HepG2 (cell line): ENCODE measurements around the gene NOCT. TPM values are rescaled to one million over a fixed set of nuclear protein-coding genes. Genes with fewer than 3 reads are reported as not detected.

Experiments used
- ATF7 ChIP-seq, 2 experiments: fragments of 450-650 bp in 1 of 2; sonication (generic) in 1 of 2; formaldehyde crosslinking in 1 of 2; IDR thresholded peaks; 2 replicates each; pipeline versions ENCODE4 v1.4.0 to v1.6.1; 2016 to 2020; ENCODE audit warnings: antibody characterized with exemption in 1 of 2, mild to moderate bottlenecking in 1 of 2, missing genetic modification reagents in 1 of 2
- ATRX ChIP-seq: sonication (generic); formaldehyde crosslinking; IDR thresholded peaks from 2 replicates; pipeline ENCODE4 v1.4.0; 2020; ENCODE audit warnings: missing genetic modification reagents, borderline replicate concordance
- ELF1 ChIP-seq: sonication (generic); formaldehyde crosslinking; IDR thresholded peaks from 2 replicates; pipeline ENCODE4 v1.4.0; 2020; ENCODE audit warnings: missing genetic modification reagents
- GTF3A ChIP-seq: sonication (generic); formaldehyde crosslinking; conservative IDR thresholded peaks from 2 replicates; pipeline ENCODE4 v1.4.0; 2020; ENCODE audit warnings: mild to moderate bottlenecking, missing genetic modification reagents
- KDM5B ChIP-seq: sonication (generic); formaldehyde crosslinking; IDR thresholded peaks from 2 replicates; pipeline ENCODE4 v1.4.0; 2020; ENCODE audit warnings: missing genetic modification reagents, mild to moderate bottlenecking, borderline replicate concordance
- LCORL ChIP-seq, 2 experiments: fragments of 450-650 bp in 1 of 2; sonication (generic) in 1 of 2; formaldehyde crosslinking in 1 of 2; IDR thresholded peaks; 2 replicates each; pipeline versions ENCODE4 v1.5.0 to v1.6.1; 2017 to 2020; ENCODE audit warnings: antibody characterized with exemption in 1 of 2, missing genetic modification reagents in 1 of 2
- PHF21A ChIP-seq: sonication (generic); formaldehyde crosslinking; IDR thresholded peaks from 2 replicates; pipeline ENCODE4 v1.5.0; 2020; ENCODE audit warnings: mild to moderate bottlenecking, missing genetic modification reagents
- POLR2A ChIP-seq, 2 experiments: IDR thresholded peaks; 2 replicates each; pipeline ENCODE4 v1.6.1; 2011; ENCODE audit warnings: low read depth in 2 of 2, low read length in 2 of 2, mild to moderate bottlenecking in 1 of 2, moderate library complexity in 1 of 2; ENCODE audit not compliant: insufficient read depth in 1 of 2
- PPARG ChIP-seq: conservative IDR thresholded peaks from 2 replicates; pipeline ENCODE4 v1.6.1; 2016; ENCODE audit warnings: missing biosample characterization, missing genetic modification reagents
- PRDM10 ChIP-seq: sonication (generic); formaldehyde crosslinking; IDR thresholded peaks from 2 replicates; pipeline ENCODE4 v1.4.0; 2020; ENCODE audit warnings: low read depth, missing genetic modification reagents
- RARG ChIP-seq: sonication (generic); formaldehyde crosslinking; IDR thresholded peaks from 2 replicates; pipeline ENCODE4 v1.4.0; 2020; ENCODE audit warnings: low read depth, mild to moderate bottlenecking, missing genetic modification reagents
- RORA ChIP-seq: sonication (generic); formaldehyde crosslinking; IDR thresholded peaks from 2 replicates; pipeline ENCODE4 v1.5.0; 2020; ENCODE audit warnings: mild to moderate bottlenecking, missing genetic modification reagents, moderate library complexity
- SRSF1 ChIP-seq: fragments of 200-400 bp; formaldehyde crosslinking; optimal IDR thresholded peaks from 2 replicates; pipeline ENCODE3; 2017; ENCODE audit warnings: mild to moderate bottlenecking, low read depth, low read length, moderate library complexity
- ZFP36 ChIP-seq: fragments of 150-350 bp; IDR thresholded peaks from 2 replicates; pipeline ENCODE4 v1.6.1; 2018; ENCODE audit warnings: borderline replicate concordance, low read length, low read depth; ENCODE audit not compliant: partially characterized antibody
- ZFP90 ChIP-seq: sonication (generic); formaldehyde crosslinking; IDR thresholded peaks from 2 replicates; pipeline ENCODE4 v1.8.0; 2022; ENCODE audit warnings: missing genetic modification reagents, mild to moderate bottlenecking, inconsistent platforms, borderline replicate concordance
- ZNF432 ChIP-seq: sonication (generic); formaldehyde crosslinking; IDR thresholded peaks from 2 replicates; pipeline ENCODE4 v1.5.0; 2020; ENCODE audit warnings: missing genetic modification reagents, mild to moderate bottlenecking, borderline replicate concordance
- ZNF496 ChIP-seq: sonication (generic); formaldehyde crosslinking; IDR thresholded peaks from 2 replicates; pipeline ENCODE4 v1.8.1; 2023; ENCODE audit warnings: mild to moderate bottlenecking, moderate library complexity, missing genetic modification reagents; ENCODE audit not compliant: insufficient replicate concordance
- ZNF605 ChIP-seq: sonication (generic); formaldehyde crosslinking; IDR thresholded peaks from 2 replicates; pipeline ENCODE4 v1.8.0; 2022; ENCODE audit warnings: mild to moderate bottlenecking, missing genetic modification reagents
- ZNF646 ChIP-seq: sonication (generic); formaldehyde crosslinking; IDR thresholded peaks from 2 replicates; pipeline ENCODE4 v1.9.0; 2021; ENCODE audit warnings: mild to moderate bottlenecking, missing genetic modification reagents
- ZNF766 ChIP-seq: sonication (generic); formaldehyde crosslinking; IDR thresholded peaks from 2 replicates; pipeline ENCODE4 v1.5.0; 2020; ENCODE audit warnings: missing genetic modification reagents, borderline replicate concordance
- polyA plus RNA-seq, 8 experiments: library from polyadenylated mRNA; depleted of rRNA in 3 of 8; stranded (reverse) in 7 of 8; unstranded in 1 of 8; fragments of >200 nt; fragmentation: Illumina TruSeq in 4 of 8; extraction: Trizol in 4 of 8; gene quantifications; 2 replicates each; pipeline versions ENCODE4 v1.2.1 to v1.2.3, GENCODE V29; 2011 to 2016; ENCODE audit warnings: low read depth in 4 of 8, missing spikeins in 1 of 8, mixed read lengths in 1 of 8; ENCODE audit not compliant: insufficient read depth in 1 of 8
- total RNA-seq, 5 experiments: library from RNA; depleted of rRNA; stranded (reverse); fragments of >200 nt; fragmentation: Illumina TruSeq; extraction: Trizol; gene quantifications; 2 replicates each; pipeline ENCODE4 v1.2.3, GENCODE V29; 2016; ENCODE audit warnings: low read depth in 1 of 5

NOCT gene
- total and polyA plus RNA-seq, 2 of the 13 experiments (the other 11 are each of a cell fraction or from before 2014, with no cell fraction given), result 3.6 to 13.1 TPM

GRCh38 chr4:139015269-139015947, at the start of gene NOCT (continued):
- TF ChIP-seq PRDM10, result peak; percentile 99
- peak; percentile 96 to 97 for TF ChIP-seq POLR2A (IDR thresholded peaks at IDR 0.05; ENCODE audit: insufficient read depth in 1 of 2, low read depth in 2 of 2, low read length in 2 of 2)
- peak; percentile 89; the same call in 1 of the 2 replicates for TF ChIP-seq KDM5B (CRISPR knock-in tag)
- TF ChIP-seq PHF21A (CRISPR knock-in tag), result no peak; the same call in 1 of the 2 replicates
- TF ChIP-seq SRSF1, result no peak
- TF ChIP-seq ZNF646 (CRISPR knock-in tag), result no peak
- TF ChIP-seq ZNF432 (CRISPR knock-in tag), result no peak
- no peak for TF ChIP-seq ZNF766 (CRISPR knock-in tag)
- TF ChIP-seq ZNF605 (CRISPR knock-in tag), result peak; percentile 90
- TF ChIP-seq RORA (CRISPR knock-in tag), result no peak
- TF ChIP-seq GTF3A (CRISPR knock-in tag), result no peak
- no peak for TF ChIP-seq ZNF496 (CRISPR knock-in tag)
- no peak; the same call in 1 of the 2 replicates for TF ChIP-seq PPARG (CRISPR knock-in tag)
- TF ChIP-seq ZFP36, result no peak
- no peak for TF ChIP-seq ATRX (CRISPR knock-in tag)
- TF ChIP-seq ZFP90 (CRISPR knock-in tag), result peak; percentile 54; the same call in 1 of the 2 replicates
- no peak for TF ChIP-seq LCORL (IDR thresholded peaks at IDR 0.05)
- TF ChIP-seq LCORL (CRISPR knock-in tag; IDR thresholded peaks at IDR 0.05), result no peak; the same call in 1 of the 2 replicates
- TF ChIP-seq ATF7 (IDR thresholded peaks at IDR 0.05), result peak; percentile 81
- no peak for TF ChIP-seq ATF7 (CRISPR knock-in tag; IDR thresholded peaks at IDR 0.05)
- TF ChIP-seq RARG, result no peak
- TF ChIP-seq ELF1 (CRISPR knock-in tag), result no peak
